HG03103 (cell line): Measurements from ENCODE around the gene GJC1.
"Not testable (repeated sequence)": the region's sequence is repeated elsewhere in the genome, so short reads cannot be mapped to it uniquely, and the experiment has no call there.

Experiments
- ATAC-seq: cut with Tn5 transposase; IDR thresholded peaks from one replicate; pipeline ENCODE4 v1.9.1; 2021; ENCODE audit warnings: low read depth; ENCODE audit not compliant: unreplicated experiment

GJC1 gene

DNA sequence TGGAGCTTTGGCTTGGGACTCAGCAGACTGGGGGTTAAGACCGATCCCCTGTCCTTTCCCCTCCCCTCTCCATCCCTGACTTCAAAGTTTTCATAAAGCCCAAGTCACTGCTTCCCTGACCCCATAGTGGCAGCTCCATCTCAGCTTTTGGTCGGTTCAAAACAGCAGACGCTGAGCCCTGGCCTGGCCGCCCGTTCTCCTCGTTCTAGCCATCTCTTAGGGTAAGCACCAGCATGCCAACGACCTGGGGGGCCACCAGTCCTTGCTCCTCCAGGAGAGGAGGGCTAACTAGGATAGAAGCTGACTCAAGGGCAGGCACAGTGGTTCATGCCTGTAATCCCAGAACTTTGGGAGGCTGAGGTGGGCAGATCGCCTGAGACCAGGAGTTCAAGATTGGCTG, 16.1 kb upstream of the GJC1 start:
- ATAC-seq, result no peak

GRCh38 chr17:44844390-44844830, 14.3 kb upstream of the GJC1 start:
- ATAC-seq, result no peak

- ATAC-seq, result no peak
These were observed 12.7 kb upstream of the GJC1 start for GRCh38 chr17:44842748-44843147.

GRCh38 chr17:44840936-44841335, 10.8 kb upstream of the GJC1 start:
- ATAC-seq, result no peak

DNA sequence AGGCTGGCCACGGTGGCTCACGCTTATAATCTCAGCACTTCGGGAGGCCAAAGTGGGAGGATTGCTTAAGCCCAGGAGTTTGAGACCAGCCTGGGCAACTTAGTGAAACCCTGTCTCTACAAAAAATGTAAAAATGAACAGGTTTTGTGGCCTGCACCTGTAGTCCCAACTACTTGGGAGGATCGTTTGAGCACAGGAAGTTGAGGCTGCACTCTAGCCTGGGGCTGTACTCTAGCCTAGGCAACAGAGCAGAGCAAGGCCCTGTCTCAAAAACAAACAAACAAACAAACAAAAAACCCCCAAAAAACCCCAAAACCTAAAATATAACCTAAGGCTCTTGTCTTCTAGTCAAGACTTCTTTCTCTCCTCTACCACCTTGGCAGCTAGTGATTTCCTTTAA, 10.2 kb upstream of the GJC1 start:
- ATAC-seq, result no peak

DNA sequence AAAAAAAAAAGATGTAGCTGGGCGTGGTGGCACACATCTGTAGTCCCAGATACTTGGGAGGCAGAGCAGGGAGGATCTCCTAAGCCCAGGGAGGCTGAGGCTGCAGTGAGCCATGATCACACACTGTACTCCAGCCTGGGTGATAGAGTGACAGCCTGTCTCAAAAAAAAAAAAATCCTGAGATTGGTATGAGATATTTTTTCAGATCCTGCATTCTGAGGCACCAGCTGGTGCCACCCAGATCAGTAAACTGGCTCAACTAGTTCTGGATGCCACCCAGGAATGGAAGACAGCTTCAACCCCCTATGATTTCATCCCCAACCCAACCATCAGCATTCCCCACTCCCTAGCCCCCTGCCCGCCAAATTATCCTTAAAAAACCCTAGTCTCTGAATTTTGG, 7.1 kb upstream of the GJC1 start:
- no peak for ATAC-seq

- no peak for ATAC-seq
These were observed 2.7 kb upstream of the GJC1 start for GRCh38 chr17:44832805-44833204.

DNA sequence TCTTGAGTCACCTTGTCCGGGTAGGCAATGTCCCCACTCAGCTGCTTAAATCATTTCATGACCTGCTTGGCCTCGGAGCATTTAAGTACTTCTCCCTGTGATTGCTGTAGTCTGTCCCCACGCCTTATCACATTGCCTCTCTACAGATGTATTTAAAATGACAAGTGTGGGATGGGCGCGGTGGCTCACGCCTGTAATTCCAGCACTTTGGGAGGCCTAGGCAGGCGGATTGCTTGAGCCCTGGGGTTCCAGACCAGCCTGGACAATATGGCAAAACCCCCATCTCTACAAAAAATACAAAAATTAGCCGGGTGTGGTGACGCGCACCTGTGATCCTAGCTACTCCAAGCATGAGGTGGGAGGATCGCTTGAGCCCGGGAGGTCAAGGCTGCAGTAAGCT, 1.3 kb upstream of the GJC1 start:
- no peak for ATAC-seq

GRCh38 chr17:44830359-44831288, 537 bp upstream of the GJC1 start:
- no peak for ATAC-seq

GRCh38 chr17:44828919-44829522, 1.1 kb downstream of the GJC1 start:
- no peak for ATAC-seq

- no peak for ATAC-seq
These were observed 2.2 kb downstream of the GJC1 start for GRCh38 chr17:44827863-44828262.

DNA sequence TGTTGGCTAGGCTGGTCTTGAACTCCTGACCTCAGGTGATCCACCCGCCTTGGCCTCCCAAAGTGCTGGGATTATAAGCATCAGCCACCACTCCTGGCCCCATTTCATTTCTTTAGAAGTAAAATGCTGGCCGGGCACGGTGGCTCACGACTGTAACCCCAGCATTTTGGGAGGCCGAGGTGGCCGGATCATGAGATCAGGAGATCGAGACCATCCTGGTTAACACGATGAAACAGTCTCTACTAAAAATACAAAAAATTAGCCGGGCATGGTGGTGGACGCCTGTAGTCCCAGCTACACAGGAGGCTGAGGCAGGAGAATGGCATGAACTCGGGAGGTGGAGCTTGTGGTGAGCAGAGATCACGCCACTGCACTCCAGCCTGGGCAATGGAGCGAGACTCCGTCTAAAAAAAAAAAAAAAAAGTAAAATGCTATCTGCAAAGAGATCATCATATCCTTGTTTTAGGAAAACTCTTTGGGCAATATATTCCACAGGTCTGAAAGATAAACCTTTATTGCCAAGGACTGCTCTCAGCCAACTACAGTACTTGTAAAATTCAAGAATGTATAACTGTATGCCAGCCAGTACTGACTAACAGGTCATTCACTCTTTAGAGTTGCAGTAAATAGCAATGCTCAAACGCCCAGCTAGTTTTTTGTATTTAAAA, 3.8 kb downstream of the GJC1 start:
- no peak for ATAC-seq

- not testable (repeated sequence) for ATAC-seq
These were observed 4.9 kb downstream of the GJC1 start for GRCh38 chr17:44825236-44825635.

DNA sequence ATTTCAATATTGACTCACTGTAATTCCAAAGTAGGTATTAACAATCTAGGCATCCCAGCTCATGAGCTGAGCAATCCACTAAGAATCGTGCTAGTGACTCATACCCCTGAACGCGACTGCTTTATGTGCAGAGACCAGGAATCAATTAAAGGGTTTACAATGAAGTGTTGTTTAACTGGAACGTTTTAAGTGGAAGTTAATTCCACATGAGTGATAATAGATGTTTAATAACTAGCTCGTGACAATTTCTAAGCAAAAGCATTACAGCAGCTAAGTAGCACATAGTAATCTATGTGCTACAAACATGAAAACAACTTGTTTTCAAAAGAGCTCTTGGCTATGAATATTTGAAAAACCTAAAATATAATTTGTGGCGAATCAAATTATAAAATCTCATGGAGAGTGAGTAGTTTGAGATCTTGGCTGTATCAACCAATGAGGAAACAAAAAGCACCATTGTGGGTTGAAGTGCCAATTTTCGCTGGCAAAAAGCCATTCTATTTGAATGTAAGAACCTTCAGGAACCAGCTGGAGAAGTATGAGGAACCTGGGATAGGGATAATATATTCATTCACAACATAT, 9.4 kb downstream of the GJC1 start:
- no peak for ATAC-seq

GRCh38 chr17:44818508-44818907, 11.6 kb downstream of the GJC1 start:
- ATAC-seq, result not testable (repeated sequence)

DNA sequence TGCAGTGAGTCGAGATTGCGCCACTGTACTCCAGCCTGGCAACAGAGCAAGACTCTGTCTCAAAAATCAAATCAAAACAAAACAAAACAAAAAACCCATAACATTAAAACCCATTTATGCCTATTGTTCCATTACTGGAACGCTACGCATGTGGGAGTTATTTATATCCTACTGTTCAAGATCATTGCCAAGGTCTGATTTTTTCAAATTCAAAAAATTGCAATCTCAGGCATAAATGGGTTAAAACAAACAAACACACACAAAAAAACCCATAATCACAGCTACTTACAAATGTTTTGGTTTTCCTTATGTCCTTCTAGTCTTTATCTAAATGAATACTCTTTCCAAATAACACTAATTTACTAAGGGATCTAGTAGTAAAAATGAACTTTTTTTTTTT, 17.8 kb downstream of the GJC1 start:
- no peak for ATAC-seq

DNA sequence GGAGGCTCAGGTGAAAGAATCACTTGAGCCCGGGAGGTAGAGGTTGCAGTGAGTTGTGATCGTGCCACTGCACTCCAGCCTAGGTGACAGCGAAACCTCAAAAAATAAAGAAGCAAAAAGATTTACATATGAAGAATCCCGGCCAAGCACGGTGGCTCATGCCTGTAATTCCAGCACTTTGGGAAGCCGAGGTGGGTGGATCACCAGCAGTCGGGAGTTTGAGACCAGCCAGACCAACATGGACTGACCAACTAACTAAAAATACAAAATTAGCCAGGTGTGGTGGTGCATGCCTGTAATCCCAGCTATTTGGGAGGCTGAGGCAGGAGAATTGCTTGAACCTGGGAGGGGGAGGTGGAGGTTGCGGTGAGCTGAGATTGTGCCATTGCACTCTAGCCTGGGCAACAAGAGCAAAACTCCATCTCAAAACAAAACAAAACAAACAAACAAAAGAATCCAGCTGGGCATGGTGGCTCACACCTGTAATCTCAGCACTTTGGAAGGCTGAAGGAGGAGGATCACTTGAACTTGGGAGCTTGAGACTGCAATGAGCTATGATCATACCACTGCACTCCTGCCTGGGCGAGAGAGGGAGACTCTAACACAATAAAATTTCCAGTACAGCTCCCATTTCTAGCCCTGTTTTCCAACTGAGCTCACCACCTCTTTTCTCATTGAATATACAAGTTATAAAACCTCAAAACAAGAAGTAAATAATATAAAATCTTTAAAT, 21.3 kb downstream of the GJC1 start:
- ATAC-seq, result not testable (repeated sequence)

- ATAC-seq, result no peak
These were observed 21.9 kb downstream of the GJC1 start for GRCh38 chr17:44808156-44808555.

DNA sequence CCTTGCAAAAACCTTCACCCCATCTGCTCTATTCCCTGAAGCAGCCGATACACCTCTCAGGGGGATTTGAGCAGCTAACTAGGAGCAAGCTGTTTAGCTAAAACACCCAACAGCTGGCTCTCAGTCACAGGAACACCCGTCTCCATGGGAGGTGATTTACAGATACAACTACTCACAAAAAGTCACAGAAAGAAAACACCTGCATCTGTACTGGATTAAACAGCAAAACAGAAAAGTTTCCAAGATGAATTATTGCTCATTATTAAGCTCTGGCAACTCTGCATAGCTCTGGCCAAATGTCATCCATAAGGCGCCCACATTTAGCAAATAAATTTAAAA, 22.3 kb downstream of the GJC1 start:
- no peak for ATAC-seq

GRCh38 chr17:44807093-44807816, 22.8 kb downstream of the GJC1 start:
- no peak for ATAC-seq
